ENCODE measurements around the gene ADCY3.

ADCY3 gene

DNA sequence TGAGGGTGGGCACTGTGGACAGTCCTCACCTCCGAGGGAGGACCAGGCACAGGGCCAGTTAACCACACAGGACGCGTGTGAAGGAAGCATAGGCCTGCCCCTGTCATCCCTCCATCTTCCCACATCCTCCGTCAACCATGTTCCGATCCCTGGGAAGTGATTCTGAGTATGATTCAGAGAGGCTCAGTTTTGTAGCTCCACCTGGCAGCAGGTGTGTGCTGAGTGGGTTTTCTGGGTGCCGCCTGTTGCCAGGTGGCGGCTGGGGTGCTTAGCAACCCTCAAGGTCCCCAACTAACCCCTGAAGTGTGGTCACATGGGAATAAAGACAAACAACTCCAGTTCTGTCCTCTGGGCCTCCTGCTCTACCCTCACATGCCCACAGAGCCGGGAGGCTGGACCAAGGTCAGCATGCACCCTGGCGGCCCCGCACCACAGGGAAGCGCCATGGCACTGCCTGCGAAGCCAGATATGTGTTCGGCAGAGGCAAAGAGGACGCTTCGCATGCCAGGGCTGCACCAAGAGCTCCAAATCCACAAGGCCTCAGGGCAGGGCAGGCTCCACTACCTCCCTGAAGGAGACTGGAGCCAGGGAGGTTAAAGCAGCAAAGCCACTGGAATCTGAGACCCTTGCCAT lies 60.0 kb downstream of the ADCY3 start:
- WGBS, result 93% methylated on average over 15 of the region's 15 CpGs
- no peaks in the 10 kb centered on the region for H3K9me3 ChIP-seq (ENCODE audit: insufficient read depth, low read depth, low read length)
- no peak overlapping the region for H3K4me3 ChIP-seq (ENCODE audit: low read length)
- H3K9ac ChIP-seq (ENCODE audit: low read depth, low read length), result no peak overlapping the region
- no peaks in the 10 kb centered on the region for H3K27me3 ChIP-seq (ENCODE audit: insufficient read depth, low read length)
- no peak overlapping the region for H3K27ac ChIP-seq (ENCODE audit: low read depth, low read length)
- no peaks in the 10 kb centered on the region for H3K36me3 ChIP-seq (ENCODE audit: insufficient read depth, low read length)
- peaks cover 3% of the 10 kb centered on the region; the same call in 1 of the 2 replicates for H3K4me1 ChIP-seq (ENCODE audit: insufficient read depth, low read length)

DNA sequence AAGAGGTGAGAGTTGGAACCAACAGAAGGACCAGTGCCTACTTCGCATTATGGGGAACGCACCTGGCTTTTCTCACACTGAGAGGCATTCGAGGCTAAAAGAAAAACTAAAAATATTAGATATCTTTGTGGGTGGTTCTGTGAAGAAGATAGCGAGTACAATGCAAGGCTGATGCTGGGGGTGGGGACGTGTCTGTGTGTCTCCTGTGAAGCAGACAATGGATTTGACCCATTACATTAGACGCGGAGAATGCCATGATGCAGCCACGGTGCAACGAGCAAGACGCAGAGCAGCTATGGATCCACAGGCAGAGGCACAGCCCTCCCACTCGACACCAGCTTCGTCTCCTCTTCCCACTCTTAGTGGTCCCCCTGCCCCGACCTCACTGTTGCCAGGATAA lies 61.0 kb downstream of the ADCY3 start:
- Histone ChIP-seq H3K9ac (ENCODE audit: low read depth, low read length) (no peak overlapping the region), H3K4me1 (ENCODE audit: insufficient read depth, low read length) (peaks cover 3% of the 10 kb centered on the region; the same call in 1 of the 2 replicates), H3K36me3 (ENCODE audit: insufficient read depth, low read length) (no peaks in the 10 kb centered on the region), H3K27me3 (ENCODE audit: insufficient read depth, low read length) (no peaks in the 10 kb centered on the region), H3K27ac (ENCODE audit: low read depth, low read length) (no peak overlapping the region), H3K9me3 (ENCODE audit: insufficient read depth, low read depth, low read length) (no peaks in the 10 kb centered on the region), H3K4me3 (ENCODE audit: low read length) (no peak overlapping the region)
- 93% methylated on average over 13 of the region's 13 CpGs for WGBS

DNA sequence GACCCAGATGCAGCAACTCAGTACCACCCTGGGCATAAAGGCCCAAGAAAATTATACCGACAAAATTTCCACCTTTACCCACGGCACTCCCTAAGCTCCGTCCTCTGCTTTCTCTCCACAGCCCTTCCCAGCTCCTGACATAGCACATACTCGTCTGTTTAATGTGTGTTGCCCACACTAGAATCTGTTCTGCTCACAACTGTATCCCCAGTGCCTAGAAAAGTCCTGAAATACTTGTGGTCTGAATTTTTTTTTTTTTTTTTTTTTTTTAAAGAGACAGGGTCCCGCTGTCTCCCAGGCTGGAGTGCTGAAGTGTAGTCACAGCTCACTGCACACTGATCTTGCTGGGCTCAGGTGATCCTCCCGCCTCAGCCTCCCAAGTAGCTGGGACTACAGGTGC lies 62.3 kb downstream of the ADCY3 start:
- Histone ChIP-seq H3K27me3 (ENCODE audit: insufficient read depth, low read length) (no peaks in the 10 kb centered on the region), H3K4me1 (ENCODE audit: insufficient read depth, low read length) (peaks cover 3% of the 10 kb centered on the region; the same call in 1 of the 2 replicates), H3K4me3 (ENCODE audit: low read length) (no peak overlapping the region), H3K9me3 (ENCODE audit: insufficient read depth, low read depth, low read length) (no peaks in the 10 kb centered on the region), H3K27ac (ENCODE audit: low read depth, low read length) (no peak overlapping the region), H3K9ac (ENCODE audit: low read depth, low read length) (no peak overlapping the region), H3K36me3 (ENCODE audit: insufficient read depth, low read length) (no peaks in the 10 kb centered on the region)
- 94% methylated on average over 6 of the region's 6 CpGs for WGBS

DNA sequence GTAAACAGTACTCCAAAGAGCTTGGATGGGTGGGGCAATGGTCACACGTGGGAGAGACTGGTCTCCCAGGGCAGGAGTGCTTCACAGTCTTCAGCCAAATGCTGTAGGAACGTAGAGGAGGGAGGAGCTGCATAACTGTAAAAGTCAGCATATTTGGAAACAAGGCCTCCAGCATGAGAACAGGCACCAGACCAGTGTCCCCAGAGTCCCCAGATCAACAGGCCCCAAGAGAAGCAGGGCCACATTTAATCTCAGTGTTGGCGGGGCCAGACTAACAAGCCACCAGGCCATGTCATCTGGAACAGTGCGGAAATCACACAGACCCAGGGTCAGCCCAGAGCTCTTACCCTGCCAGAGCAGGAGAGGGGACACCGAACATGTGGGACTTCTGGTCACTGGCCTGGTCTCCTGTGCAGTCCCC lies 63.2 kb downstream of the ADCY3 start:
- 82% methylated on average over 5 of the region's 5 CpGs for WGBS
- Histone ChIP-seq H3K36me3 (ENCODE audit: insufficient read depth, low read length) (no peaks in the 10 kb centered on the region), H3K27ac (ENCODE audit: low read depth, low read length) (no peak overlapping the region), H3K27me3 (ENCODE audit: insufficient read depth, low read length) (no peaks in the 10 kb centered on the region), H3K9me3 (ENCODE audit: insufficient read depth, low read depth, low read length) (no peaks in the 10 kb centered on the region), H3K9ac (ENCODE audit: low read depth, low read length) (no peak overlapping the region), H3K4me3 (ENCODE audit: low read length) (no peak overlapping the region), H3K4me1 (ENCODE audit: insufficient read depth, low read length) (peaks cover 3% of the 10 kb centered on the region; the same call in 1 of the 2 replicates)

DNA sequence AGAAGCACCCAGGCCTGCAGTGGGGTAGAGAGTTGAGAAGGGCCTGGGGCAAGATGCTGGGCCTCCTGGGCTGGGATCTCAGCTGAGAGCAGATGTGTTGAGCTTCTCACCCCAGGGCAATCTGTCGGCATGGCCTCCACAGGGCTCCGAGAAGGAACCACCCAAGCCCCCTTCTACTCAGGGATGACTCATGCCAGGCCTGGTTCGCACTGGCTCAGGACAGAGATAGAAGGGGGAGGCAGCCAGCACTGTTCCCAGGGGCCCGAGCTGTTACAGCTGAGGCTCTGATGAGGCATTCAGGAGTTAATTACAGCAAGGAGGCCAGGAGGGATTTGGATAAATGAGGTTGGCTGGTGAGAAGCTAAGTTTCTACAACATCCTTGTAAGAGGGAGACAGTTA lies 64.3 kb downstream of the ADCY3 start:
- Histone ChIP-seq H3K4me3 (ENCODE audit: low read length) (no peak overlapping the region), H3K9ac (ENCODE audit: low read depth, low read length) (no peak overlapping the region), H3K27ac (ENCODE audit: low read depth, low read length) (no peak overlapping the region), H3K4me1 (ENCODE audit: insufficient read depth, low read length) (peaks cover 3% of the 10 kb centered on the region; the same call in 1 of the 2 replicates), H3K9me3 (ENCODE audit: insufficient read depth, low read depth, low read length) (no peaks in the 10 kb centered on the region), H3K36me3 (ENCODE audit: insufficient read depth, low read length) (no peaks in the 10 kb centered on the region), H3K27me3 (ENCODE audit: insufficient read depth, low read length) (no peaks in the 10 kb centered on the region)
- 69% methylated on average over 4 of the region's 4 CpGs for WGBS

DNA sequence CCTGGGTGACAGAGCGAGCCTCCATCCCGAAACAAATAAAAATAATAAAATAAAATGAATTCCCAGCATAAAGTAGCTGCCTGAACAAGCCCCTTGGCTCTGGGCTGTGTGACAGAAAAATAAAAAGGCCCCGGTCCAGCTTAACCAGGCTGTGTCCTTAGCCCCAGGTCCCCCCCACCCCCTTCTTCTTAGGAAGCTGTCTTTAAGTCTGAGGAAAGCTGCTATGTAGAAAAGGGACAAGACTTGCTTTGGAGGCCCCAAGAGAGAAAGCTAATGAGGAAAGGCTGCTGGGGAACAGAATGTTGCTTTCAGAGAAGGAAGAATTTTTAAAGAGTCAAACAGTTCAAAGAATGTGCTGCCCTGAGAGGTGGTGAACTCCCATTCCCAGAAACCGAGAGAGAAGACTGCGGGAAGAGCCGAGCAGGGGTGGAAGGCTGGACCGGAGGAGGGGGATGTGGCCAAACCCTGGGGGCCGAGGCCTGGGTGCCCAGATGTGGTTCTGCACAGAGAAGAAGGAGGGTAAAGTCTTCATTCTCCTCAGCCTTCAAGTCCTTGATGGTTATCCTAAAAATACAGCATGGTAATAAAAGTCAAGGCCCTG lies 64.9 kb downstream of the ADCY3 start:
- WGBS, result 90% methylated on average over 8 of the region's 8 CpGs
- Histone ChIP-seq H3K36me3 (ENCODE audit: insufficient read depth, low read length) (no peaks in the 10 kb centered on the region), H3K4me3 (ENCODE audit: low read length) (no peak overlapping the region), H3K27me3 (ENCODE audit: insufficient read depth, low read length) (no peaks in the 10 kb centered on the region), H3K9me3 (ENCODE audit: insufficient read depth, low read depth, low read length) (no peaks in the 10 kb centered on the region), H3K4me1 (ENCODE audit: insufficient read depth, low read length) (peaks cover 3% of the 10 kb centered on the region; the same call in 1 of the 2 replicates), H3K27ac (ENCODE audit: low read depth, low read length) (no peak overlapping the region), H3K9ac (ENCODE audit: low read depth, low read length) (no peak overlapping the region)

DNA sequence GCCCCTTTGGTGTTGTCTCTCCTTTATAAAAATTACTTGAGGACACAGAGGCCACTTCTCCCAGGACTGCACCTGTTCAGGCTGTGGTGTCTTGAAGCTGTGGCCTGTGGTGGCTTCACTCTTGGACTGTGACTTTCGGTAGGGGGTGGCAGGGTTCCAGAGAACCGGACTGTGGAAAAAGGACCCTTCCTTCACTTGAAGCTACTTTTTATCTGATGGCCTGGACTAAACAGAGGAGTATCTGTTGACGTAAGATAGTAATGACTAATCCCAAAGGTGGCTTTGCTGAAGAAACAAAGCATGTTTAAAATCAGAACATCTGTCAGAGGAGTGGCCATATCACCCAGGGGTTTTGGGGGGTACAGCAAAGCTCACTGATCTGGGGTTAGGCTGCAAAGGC lies 66.0 kb downstream of the ADCY3 start:
- H3K9ac ChIP-seq (ENCODE audit: low read depth, low read length), result no peak overlapping the region
- H3K9me3 ChIP-seq (ENCODE audit: insufficient read depth, low read depth, low read length), result no peaks in the 10 kb centered on the region
- H3K27ac ChIP-seq (ENCODE audit: low read depth, low read length), result no peak overlapping the region
- peaks cover 3% of the 10 kb centered on the region; the same call in 1 of the 2 replicates for H3K4me1 ChIP-seq (ENCODE audit: insufficient read depth, low read length)
- no peak overlapping the region for H3K4me3 ChIP-seq (ENCODE audit: low read length)
- H3K36me3 ChIP-seq (ENCODE audit: insufficient read depth, low read length), result no peaks in the 10 kb centered on the region
- H3K27me3 ChIP-seq (ENCODE audit: insufficient read depth, low read length), result no peaks in the 10 kb centered on the region
- 95% methylated on average over 3 of the region's 3 CpGs for WGBS

DNA sequence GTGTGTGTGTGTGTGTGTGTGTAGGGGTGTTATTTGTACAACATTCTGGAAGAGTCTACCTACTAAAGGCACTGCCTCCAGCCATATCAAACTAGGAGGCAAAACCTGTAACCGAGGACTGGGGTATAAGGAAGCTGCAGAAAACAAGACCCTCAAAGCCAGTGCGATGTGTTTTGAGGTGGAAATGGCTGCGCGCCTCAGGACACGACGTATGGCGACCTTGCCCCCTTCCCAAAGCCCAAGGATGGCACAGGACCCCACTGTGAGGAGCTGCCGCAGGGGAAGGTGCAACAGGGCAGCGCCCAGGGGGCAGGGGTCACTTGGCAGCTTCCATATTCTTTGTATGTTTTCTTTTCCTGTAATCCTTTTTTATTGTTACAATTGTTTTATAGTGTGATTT lies 67.0 kb downstream of the ADCY3 start:
- no peak overlapping the region for H3K27ac ChIP-seq (ENCODE audit: low read depth, low read length)
- H3K9me3 ChIP-seq (ENCODE audit: insufficient read depth, low read depth, low read length), result peaks cover 6% of the 10 kb centered on the region; the same call in 1 of the 2 replicates
- no peaks in the 10 kb centered on the region for H3K36me3 ChIP-seq (ENCODE audit: insufficient read depth, low read length)
- H3K9ac ChIP-seq (ENCODE audit: low read depth, low read length), result no peak overlapping the region
- H3K27me3 ChIP-seq (ENCODE audit: insufficient read depth, low read length), result no peaks in the 10 kb centered on the region
- 96% methylated on average over 9 of the region's 9 CpGs for WGBS
- H3K4me3 ChIP-seq (ENCODE audit: low read length), result no peak overlapping the region
- peaks cover 3% of the 10 kb centered on the region; the same call in 1 of the 2 replicates for H3K4me1 ChIP-seq (ENCODE audit: insufficient read depth, low read length)

DNA sequence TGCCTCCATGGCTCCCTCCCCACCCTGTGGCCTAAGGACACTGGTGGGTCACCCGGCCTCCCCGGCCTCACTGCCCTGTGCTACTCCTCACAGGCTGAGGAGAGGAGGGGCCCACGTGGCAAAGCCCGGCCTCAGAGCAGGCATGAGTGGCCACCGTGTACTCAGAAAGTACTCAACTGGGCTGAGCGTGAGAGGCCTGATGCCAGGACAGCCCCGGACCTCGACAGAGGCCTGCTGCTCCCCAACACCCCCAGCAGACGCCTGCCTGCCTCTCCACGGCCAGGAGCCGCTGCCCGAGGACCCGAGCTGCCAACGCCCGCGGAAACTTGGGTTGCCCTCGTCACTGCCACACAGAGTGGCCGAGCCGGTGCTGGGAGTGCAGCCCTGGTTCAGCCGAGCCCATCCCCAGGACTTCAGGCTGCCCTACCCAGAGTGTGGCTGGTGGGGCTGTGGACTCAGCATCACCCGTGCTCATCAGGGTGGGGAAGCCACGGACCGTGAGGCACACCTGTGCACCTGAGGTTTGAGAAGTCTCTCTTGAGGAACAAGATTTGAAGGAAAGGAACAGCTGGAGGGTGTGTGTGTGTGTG lies 67.5 kb downstream of the ADCY3 start:
- Histone ChIP-seq H3K27ac (ENCODE audit: low read depth, low read length) (no peak overlapping the region), H3K9me3 (ENCODE audit: insufficient read depth, low read depth, low read length) (peaks cover 6% of the 10 kb centered on the region; the same call in 1 of the 2 replicates), H3K4me1 (ENCODE audit: insufficient read depth, low read length) (peaks cover 3% of the 10 kb centered on the region; the same call in 1 of the 2 replicates), H3K4me3 (ENCODE audit: low read length) (no peak overlapping the region), H3K27me3 (ENCODE audit: insufficient read depth, low read length) (no peaks in the 10 kb centered on the region), H3K9ac (ENCODE audit: low read depth, low read length) (no peak overlapping the region), H3K36me3 (ENCODE audit: insufficient read depth, low read length) (no peaks in the 10 kb centered on the region)
- 94% methylated on average over 23 of the region's 23 CpGs for WGBS

DNA sequence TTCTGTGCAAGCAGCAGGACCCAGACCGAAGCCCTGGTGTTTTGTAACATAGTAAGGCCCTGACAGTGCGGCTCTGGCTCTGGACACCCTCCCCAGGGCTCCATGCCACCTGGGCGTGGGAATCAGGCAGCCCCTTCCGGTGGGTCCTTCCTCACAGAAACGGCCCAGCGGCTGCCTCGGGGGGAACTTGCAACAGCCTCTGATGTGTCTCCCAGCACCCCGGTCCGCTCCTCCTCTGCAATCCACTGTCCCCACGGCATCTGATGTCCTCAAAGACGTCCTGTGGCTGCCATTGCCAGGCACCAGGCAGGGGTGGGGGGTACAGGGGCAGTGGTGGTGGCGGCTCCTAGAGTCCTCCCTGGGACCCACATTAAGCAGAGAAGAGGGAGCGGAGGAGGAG lies 68.0 kb downstream of the ADCY3 start:
- WGBS, result 94% methylated on average over 13 of the region's 13 CpGs
- Histone ChIP-seq H3K4me3 (ENCODE audit: low read length) (no peak overlapping the region), H3K27me3 (ENCODE audit: insufficient read depth, low read length) (no peaks in the 10 kb centered on the region), H3K4me1 (ENCODE audit: insufficient read depth, low read length) (peaks cover 3% of the 10 kb centered on the region; the same call in 1 of the 2 replicates), H3K36me3 (ENCODE audit: insufficient read depth, low read length) (no peaks in the 10 kb centered on the region), H3K9me3 (ENCODE audit: insufficient read depth, low read depth, low read length) (peaks cover 8% of the 10 kb centered on the region; the same call in 1 of the 2 replicates), H3K9ac (ENCODE audit: low read depth, low read length) (no peak overlapping the region), H3K27ac (ENCODE audit: low read depth, low read length) (no peak overlapping the region)

DNA sequence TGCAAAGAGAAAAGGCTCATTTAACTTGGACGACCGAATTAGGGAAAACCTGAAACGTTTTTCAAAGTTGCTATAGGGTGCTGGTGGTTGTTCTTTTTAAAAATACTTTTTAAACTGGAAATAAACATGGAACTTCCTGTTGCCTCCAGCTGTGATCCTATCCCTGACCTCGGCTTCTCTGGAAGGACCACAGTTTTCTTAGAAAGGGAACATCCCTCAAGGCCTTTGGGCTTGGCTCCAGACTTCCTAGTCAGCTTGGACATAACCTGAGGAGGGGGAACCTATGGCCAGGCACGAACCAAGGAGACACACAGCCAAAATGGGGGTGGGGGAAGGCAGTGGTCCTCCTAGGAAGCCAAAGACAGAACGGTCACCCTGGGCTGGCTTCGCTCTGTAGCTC lies 69.1 kb downstream of the ADCY3 start:
- no peak overlapping the region for H3K9ac ChIP-seq (ENCODE audit: low read depth, low read length)
- H3K4me3 ChIP-seq (ENCODE audit: low read length), result no peak overlapping the region
- H3K36me3 ChIP-seq (ENCODE audit: insufficient read depth, low read length), result no peaks in the 10 kb centered on the region
- H3K4me1 ChIP-seq (ENCODE audit: insufficient read depth, low read length), result peaks cover 2% of the 10 kb centered on the region; the same call in 1 of the 2 replicates
- no peaks in the 10 kb centered on the region for H3K27me3 ChIP-seq (ENCODE audit: insufficient read depth, low read length)
- no peak overlapping the region for H3K27ac ChIP-seq (ENCODE audit: low read depth, low read length)
- 87% methylated on average over 7 of the region's 7 CpGs for WGBS
- H3K9me3 ChIP-seq (ENCODE audit: insufficient read depth, low read depth, low read length), result peaks cover 8% of the 10 kb centered on the region; the same call in 1 of the 2 replicates

Data from HUES64 (cell line).